K562 (cell line): ENCODE results near the gene LY6G6C. TPM values are rescaled to one million over a fixed set of nuclear protein-coding genes. Genes with fewer than 3 reads are reported as not detected.

ENCODE experiments used
- BRD4 ChIP-seq: fragments of 200-600 bp; sonication (generic); IDR thresholded peaks from 2 replicates; pipeline ENCODE4 v1.6.1; 2017; ENCODE audit warnings: inconsistent platforms
- CBX1 ChIP-seq: sonication (generic); IDR thresholded peaks from 2 replicates; pipeline ENCODE4 v1.6.1; 2016; ENCODE audit warnings: antibody characterized with exemption, low read depth, mild to moderate bottlenecking
- E4F1 ChIP-seq: fragments of 250-450 bp; sonication (Bioruptor Pico); IDR thresholded peaks from 2 replicates; pipeline ENCODE4 v1.5.0; 2021; ENCODE audit warnings: mild to moderate bottlenecking, borderline replicate concordance
- ELK3 ChIP-seq: fragments of 450-650 bp; formaldehyde crosslinking; IDR thresholded peaks from 2 replicates; pipeline ENCODE4 v1.4.0; 2020; ENCODE audit warnings: mild to moderate bottlenecking
- ID3 ChIP-seq, 2 experiments: fragments of 250-450 bp in 1 of 2; fragments of 450-650 bp in 1 of 2; sonication (Bioruptor Pico) in 1 of 2; IDR thresholded peaks; 2 replicates each; pipeline versions ENCODE4 v1.6.1 to v1.8.0; 2016 to 2021; ENCODE audit warnings: mild to moderate bottlenecking in 2 of 2, moderate library complexity in 2 of 2, missing compliant biosample characterization in 1 of 2, missing genetic modification characterization in 1 of 2
- IRF2 ChIP-seq: sonication (generic); formaldehyde crosslinking; IDR thresholded peaks from 2 replicates; pipeline ENCODE4 v1.8.1; 2022; ENCODE audit warnings: mild to moderate bottlenecking, missing genetic modification reagents
- KDM1A ChIP-seq, 2 experiments: fragments of 450-650 bp; IDR thresholded peaks; 2 replicates each; pipeline ENCODE4 v1.6.1; 2016; ENCODE audit warnings: mild to moderate bottlenecking in 2 of 2
- KLF16 ChIP-seq: IDR thresholded peaks from 2 replicates; pipeline ENCODE4 v1.6.1; 2016; ENCODE audit warnings: antibody characterized with exemption
- NUFIP1 ChIP-seq: fragments of 450-650 bp; IDR thresholded peaks from 2 replicates; pipeline ENCODE4 v1.6.1; 2018; ENCODE audit not compliant: partially characterized antibody
- POLR2B ChIP-seq: fragments of 450-650 bp; IDR thresholded peaks from 2 replicates; pipeline ENCODE4 v1.6.1; 2018; ENCODE audit warnings: low read depth; ENCODE audit not compliant: partially characterized antibody
- POU5F1 ChIP-seq: fragments of 150-350 bp; IDR thresholded peaks from 2 replicates; pipeline ENCODE4 v1.6.1; 2014; ENCODE audit warnings: borderline replicate concordance, low read length, low read depth, mild to moderate bottlenecking; ENCODE audit not compliant: partially characterized antibody
- RFX5 ChIP-seq: IDR thresholded peaks from 2 replicates; pipeline ENCODE4 v1.6.1; 2011; ENCODE audit warnings: low read depth, mild to moderate bottlenecking, improper control_type of control experiment, low read length
- SMARCB1 ChIP-seq: IDR thresholded peaks from 2 replicates; pipeline ENCODE4 v1.6.1; 2011; ENCODE audit warnings: improper control_type of control experiment, low read depth; ENCODE audit not compliant: insufficient read length
- TEAD2 ChIP-seq: fragments of 450-650 bp; IDR thresholded peaks from 2 replicates; pipeline ENCODE4 v1.6.1; 2016; ENCODE audit warnings: missing genetic modification characterization, control low read depth, missing compliant biosample characterization
- TGIF2 ChIP-seq: sonication (generic); formaldehyde crosslinking; IDR thresholded peaks from 2 replicates; pipeline ENCODE4 v1.8.1; 2022; ENCODE audit warnings: mild to moderate bottlenecking, missing genetic modification reagents, moderate library complexity
- YBX1 ChIP-seq: fragments of 450-650 bp; IDR thresholded peaks from 2 replicates; pipeline ENCODE4 v1.7.1; 2016; ENCODE audit warnings: mild to moderate bottlenecking
- ZBTB5 ChIP-seq: fragments of 450-650 bp; IDR thresholded peaks from 2 replicates; pipeline ENCODE4 v1.6.1; 2017; ENCODE audit warnings: antibody characterized with exemption
- ZBTB7A ChIP-seq: IDR thresholded peaks from 2 replicates; pipeline ENCODE4 v1.6.1; 2011; ENCODE audit warnings: low read depth, mild to moderate bottlenecking, low read length, moderate library complexity, borderline replicate concordance; ENCODE audit not compliant: control insufficient read depth
- ZNF224 ChIP-seq: sonication (generic); formaldehyde crosslinking; IDR thresholded peaks from 2 replicates; pipeline ENCODE4 v1.8.0; 2022; ENCODE audit warnings: mild to moderate bottlenecking, missing genetic modification reagents
- ZNF655 ChIP-seq: fragments of 250-450 bp; sonication (Bioruptor Pico); IDR thresholded peaks from 2 replicates; pipeline ENCODE4 v1.5.0; 2021
- polyA plus RNA-seq, 8 experiments: library from polyadenylated mRNA; depleted of rRNA in 4 of 8; stranded (reverse) in 5 of 8; unstranded in 3 of 8; fragments of >200 nt; fragmentation: Nextera tagmentation in 2 of 8; fragmentation: Illumina TruSeq in 1 of 8; extraction: Ambion mirVana in 2 of 8; extraction: Trizol in 1 of 8; gene quantifications; 2 replicates each; pipeline versions ENCODE4 v1.2.1 to v1.2.3, GENCODE V29; 2011 to 2014; ENCODE audit warnings: inconsistent platforms in 1 of 8, missing spikeins in 1 of 8
- total RNA-seq, 7 experiments: library from RNA; depleted of rRNA in 6 of 7; stranded (reverse); fragments of >200 nt in 6 of 7; fragmentation: Illumina TruSeq in 2 of 7; extraction: Trizol in 2 of 7; gene quantifications; 2 replicates each; pipeline versions ENCODE4 v1.2.1 to v1.2.3, GENCODE V29; 2011 to 2021; ENCODE audit warnings: low replicate concordance in 1 of 7

The LY6G6C gene
- total and polyA plus RNA-seq, 9 of the 15 experiments (the other 6 are each of a cell fraction or from before 2014, with no cell fraction given): 0.06 to 0.20 TPM; not detected in 7

- TF ChIP-seq ZNF655 (no peak), BRD4 (no peak), KDM1A (IDR thresholded peaks at IDR 0.05) (no peak; a peak in 1 of 4 replicates), E4F1 (CRISPR knock-in tag) (no peak), KLF16 (no peak), NUFIP1 (no peak), TEAD2 (tag) (no peak), YBX1 (no peak), SMARCB1 (no peak), ZBTB5 (no peak), POLR2B (no peak), IRF2 (CRISPR knock-in tag) (no peak), ELK3 (CRISPR knock-in tag) (no peak), ID3 (CRISPR knock-in tag; IDR thresholded peaks at IDR 0.05) (no peak), ID3 (tag; IDR thresholded peaks at IDR 0.05) (no peak), CBX1 (no peak), RFX5 (no peak), ZNF224 (no peak), ZBTB7A (no peak; the same call in 1 of the 2 replicates), TGIF2 (CRISPR knock-in tag) (no peak), POU5F1 (no peak)
Observed at GRCh38 chr6:31680226-31681134, 41.1 kb downstream of the LY6G6C start, which contains the start of gene LY6G5C (continued).
